Measurements from ENCODE around the gene GRIN3B. TPM values are rescaled to one million over a fixed set of nuclear protein-coding genes. Genes with fewer than 3 reads are reported as not detected.
"Not testable (repeated sequence)": the region's sequence is repeated elsewhere in the genome, so short reads cannot be mapped to it uniquely, and the experiment has no call there.

The GRIN3B gene
- total RNA-seq, 1 experiment from 2014 or later: not detected

- DNase-seq (ENCODE audit: low read depth): no peak
Observed at GRCh38 chr19:1019616-1019961, 19.4 kb downstream of the GRIN3B start.

GRCh38 chr19:1019980-1020867, 20.0 kb downstream of the GRIN3B start:
- DNase-seq (ENCODE audit: low read depth): no peak

GRCh38 chr19:1020868-1021425, 20.7 kb downstream of the GRIN3B start, which contains the start of gene TMEM259:
Gene TMEM259, minus strand, starts transcription at chr19:1021123. Its CDS starts 127 bp downstream, at chr19:1020996.
- DNase-seq (ENCODE audit: low read depth): peak; percentile 99

- DNase-seq (ENCODE audit: low read depth): not testable (repeated sequence)
Observed at GRCh38 chr19:1023883-1024188, 23.6 kb downstream of the GRIN3B start.

GRCh38 chr19:1025080-1025479, 24.9 kb downstream of the GRIN3B start:
- not testable (repeated sequence) for DNase-seq (ENCODE audit: low read depth)

GRCh38 chr19:1025960-1026782, 26.0 kb downstream of the GRIN3B start, which contains the start of gene CNN2:
Gene CNN2, plus strand, starts transcription at chr19:1026608. Its CDS starts 54 bp downstream, at chr19:1026662.
- DNase-seq (ENCODE audit: low read depth): peak; percentile 90

GRCh38 chr19:1026783-1027649, 26.8 kb downstream of the GRIN3B start:
- DNase-seq (ENCODE audit: low read depth): no peak

- no peak for DNase-seq (ENCODE audit: low read depth)
Observed at GRCh38 chr19:1027650-1028061, 27.4 kb downstream of the GRIN3B start.

- DNase-seq (ENCODE audit: low read depth): peak; percentile 95
Observed at GRCh38 chr19:1028062-1028926, 28.1 kb downstream of the GRIN3B start.

GRCh38 chr19:1032264-1032867, 32.1 kb downstream of the GRIN3B start:
- no peak for DNase-seq (ENCODE audit: low read depth)

GRCh38 chr19:1035998-1036621, 35.9 kb downstream of the GRIN3B start:
- DNase-seq (ENCODE audit: low read depth): no peak

GRCh38 chr19:1037621-1038064, 37.4 kb downstream of the GRIN3B start:
- no peak for DNase-seq (ENCODE audit: low read depth)

- DNase-seq (ENCODE audit: low read depth): no peak
Observed at GRCh38 chr19:1038978-1039645, 38.9 kb downstream of the GRIN3B start.

- DNase-seq (ENCODE audit: low read depth): peak; percentile 99
Observed at GRCh38 chr19:1039646-1040475, 39.6 kb downstream of the GRIN3B start, which contains the start of gene ABCA7. Gene ABCA7, plus strand, starts transcription at chr19:1040107. Its CDS starts 1,255 bp downstream, at chr19:1041362.

GRCh38 chr19:1040476-1041271, 40.5 kb downstream of the GRIN3B start:
- DNase-seq (ENCODE audit: low read depth): peak; percentile 96

GRCh38 chr19:1041272-1041834, 41.1 kb downstream of the GRIN3B start:
- DNase-seq (ENCODE audit: low read depth): no peak

All from Daoy (cell line).